KMS-11 (cell line): ENCODE measurements around the gene NDEL1.

Experiments
- H2AFZ ChIP-seq: fragments of 200-600 bp; sonication (generic); 2 replicates; pipeline ENCODE4 v1.6.1; 2016; ENCODE audit warnings: antibody characterized with exemption, mixed run types, low read depth
- H3K27ac ChIP-seq: fragments of 200-600 bp; sonication (generic); 2 replicates; pipeline ENCODE4 v1.6.1; 2016; ENCODE audit warnings: mild to moderate bottlenecking, mixed run types
- H3K27me3 ChIP-seq: fragments of 200-600 bp; sonication (generic); 2 replicates; pipeline ENCODE4 v1.6.1; 2017; ENCODE audit warnings: mild to moderate bottlenecking, low read depth, mixed run types, moderate library complexity; ENCODE audit not compliant: insufficient read depth
- H3K36me3 ChIP-seq: fragments of 200-600 bp; sonication (generic); 2 replicates; pipeline ENCODE4 v1.6.1; 2017; ENCODE audit warnings: mild to moderate bottlenecking, mixed run types; ENCODE audit not compliant: insufficient read depth
- H3K4me1 ChIP-seq: fragments of 200-600 bp; sonication (generic); 2 replicates; pipeline ENCODE4 v1.6.1; 2016; ENCODE audit warnings: mild to moderate bottlenecking, low read depth, mixed run types; ENCODE audit not compliant: poor library complexity, severe bottlenecking
- H3K4me2 ChIP-seq: fragments of 200-600 bp; sonication (generic); 2 replicates; pipeline ENCODE4 v1.7.0; 2016; ENCODE audit warnings: mild to moderate bottlenecking, mixed run types
- H3K4me3 ChIP-seq: fragments of 200-600 bp; sonication (generic); IDR thresholded peaks from 2 replicates; pipeline ENCODE4 v1.6.1; 2017; ENCODE audit warnings: low read depth, low read length, mixed read lengths; ENCODE audit not compliant: insufficient read depth
- H3K79me2 ChIP-seq: fragments of 200-600 bp; sonication (generic); 2 replicates; pipeline ENCODE4 v1.6.1; 2016; ENCODE audit warnings: low read depth, mixed run types; ENCODE audit not compliant: insufficient read depth
- H3K9ac ChIP-seq: fragments of 200-600 bp; sonication (generic); 2 replicates; pipeline ENCODE4 v1.6.1; 2016; ENCODE audit warnings: mild to moderate bottlenecking, mixed run types
- H4K20me1 ChIP-seq: fragments of 200-600 bp; sonication (generic); 2 replicates; pipeline ENCODE4 v1.6.1; 2016; ENCODE audit warnings: mild to moderate bottlenecking, mixed run types; ENCODE audit not compliant: insufficient read depth
- TF ChIP-seq, protein P1 (sequence below): fragments of 200-600 bp; sonication (generic); conservative IDR thresholded peaks from 2 replicates; pipeline ENCODE4 v1.6.1; 2017; ENCODE audit warnings: low read depth, mild to moderate bottlenecking, antibody characterized with exemption, low read length, moderate library complexity, mixed read lengths

NDEL1 gene

GRCh38 chr17:8459107-8459506, 23.4 kb downstream of the NDEL1 start:
- Histone ChIP-seq H3K4me2 (no peak overlapping the region), H3K4me3 (no peak overlapping the region), H3K27ac (no peak overlapping the region), H3K4me1 (no peaks in the 10 kb centered on the region), H2AFZ (no peak overlapping the region), H4K20me1 (no peaks in the 10 kb centered on the region), H3K79me2 (no peaks in the 10 kb centered on the region), H3K36me3 (no peaks in the 10 kb centered on the region), H3K27me3 (no peaks in the 10 kb centered on the region), H3K9ac (no peak overlapping the region)
- TF ChIP-seq, protein P1, sequence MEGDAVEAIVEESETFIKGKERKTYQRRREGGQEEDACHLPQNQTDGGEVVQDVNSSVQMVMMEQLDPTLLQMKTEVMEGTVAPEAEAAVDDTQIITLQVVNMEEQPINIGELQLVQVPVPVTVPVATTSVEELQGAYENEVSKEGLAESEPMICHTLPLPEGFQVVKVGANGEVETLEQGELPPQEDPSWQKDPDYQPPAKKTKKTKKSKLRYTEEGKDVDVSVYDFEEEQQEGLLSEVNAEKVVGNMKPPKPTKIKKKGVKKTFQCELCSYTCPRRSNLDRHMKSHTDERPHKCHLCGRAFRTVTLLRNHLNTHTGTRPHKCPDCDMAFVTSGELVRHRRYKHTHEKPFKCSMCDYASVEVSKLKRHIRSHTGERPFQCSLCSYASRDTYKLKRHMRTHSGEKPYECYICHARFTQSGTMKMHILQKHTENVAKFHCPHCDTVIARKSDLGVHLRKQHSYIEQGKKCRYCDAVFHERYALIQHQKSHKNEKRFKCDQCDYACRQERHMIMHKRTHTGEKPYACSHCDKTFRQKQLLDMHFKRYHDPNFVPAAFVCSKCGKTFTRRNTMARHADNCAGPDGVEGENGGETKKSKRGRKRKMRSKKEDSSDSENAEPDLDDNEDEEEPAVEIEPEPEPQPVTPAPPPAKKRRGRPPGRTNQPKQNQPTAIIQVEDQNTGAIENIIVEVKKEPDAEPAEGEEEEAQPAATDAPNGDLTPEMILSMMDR = no peak

DNA sequence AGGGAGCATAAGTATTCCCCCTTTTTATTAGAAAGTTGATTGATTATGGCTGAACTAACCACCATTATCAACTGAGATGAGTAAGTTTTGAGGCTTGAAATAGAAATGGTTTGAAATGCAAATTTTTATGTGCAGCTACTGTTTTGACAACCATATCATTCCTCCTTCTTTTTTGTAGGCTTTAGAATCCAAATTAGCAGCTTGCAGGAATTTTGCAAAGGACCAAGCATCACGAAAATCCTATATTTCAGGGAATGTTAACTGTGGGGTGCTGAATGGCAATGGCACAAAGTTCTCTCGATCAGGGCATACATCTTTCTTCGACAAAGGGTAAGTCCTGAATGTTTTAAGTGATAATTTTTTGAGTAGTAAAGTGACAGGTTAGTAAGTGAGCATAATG, 24.1 kb downstream of the NDEL1 start:
- H3K79me2 ChIP-seq = no peaks in the 10 kb centered on the region
- H2AFZ ChIP-seq = no peak overlapping the region
- no peaks in the 10 kb centered on the region for H3K4me1 ChIP-seq
- no peak overlapping the region for H3K4me3 ChIP-seq
- H3K36me3 ChIP-seq = no peaks in the 10 kb centered on the region
- H4K20me1 ChIP-seq = no peaks in the 10 kb centered on the region
- H3K9ac ChIP-seq = no peak overlapping the region
- TF ChIP-seq, protein P1 = no peak
- H3K27me3 ChIP-seq = no peaks in the 10 kb centered on the region
- no peak overlapping the region for H3K27ac ChIP-seq
- H3K4me2 ChIP-seq = no peak overlapping the region

GRCh38 chr17:8462564-8462963, 26.9 kb downstream of the NDEL1 start:
- H3K9ac ChIP-seq = no peak overlapping the region
- H2AFZ ChIP-seq = no peak overlapping the region
- H3K36me3 ChIP-seq = no peaks in the 10 kb centered on the region
- no peaks in the 10 kb centered on the region for H3K27me3 ChIP-seq
- no peaks in the 10 kb centered on the region for H3K79me2 ChIP-seq
- H3K4me1 ChIP-seq = no peaks in the 10 kb centered on the region
- H3K4me2 ChIP-seq = no peak overlapping the region
- H3K27ac ChIP-seq = no peak overlapping the region
- no peak overlapping the region for H3K4me3 ChIP-seq
- H4K20me1 ChIP-seq = no peaks in the 10 kb centered on the region
- TF ChIP-seq, protein P1 = no peak

- Histone ChIP-seq H3K9ac (no peak overlapping the region), H2AFZ (no peak overlapping the region), H3K27ac (no peak overlapping the region), H3K36me3 (no peaks in the 10 kb centered on the region), H4K20me1 (no peaks in the 10 kb centered on the region), H3K4me2 (no peak overlapping the region), H3K79me2 (no peaks in the 10 kb centered on the region), H3K4me1 (no peaks in the 10 kb centered on the region), H3K4me3 (no peak overlapping the region), H3K27me3 (no peaks in the 10 kb centered on the region)
- TF ChIP-seq, protein P1 = no peak
These were observed 27.4 kb downstream of the NDEL1 start for GRCh38 chr17:8463099-8463498.
